SK-N-MC (cell line): Measurements from ENCODE around the gene MANBA.

Experiments used
- DNase-seq: peaks from one replicate; pipeline ENCODE4 v3.0.0-alpha.2; 2011; ENCODE audit warnings: low read depth, low spot score
- H3K27ac ChIP-seq: fragments of 200-600 bp; sonication (generic); 2 replicates; pipeline ENCODE4 v1.5.1; 2016; ENCODE audit warnings: mixed run types
- H3K36me3 ChIP-seq: fragments of 200-600 bp; sonication (generic); 2 replicates; pipeline ENCODE4 v1.6.1; 2017; ENCODE audit warnings: antibody characterized with exemption, low read length, mixed read lengths; ENCODE audit not compliant: insufficient read depth
- H3K4me3 ChIP-seq: fragments of 200-600 bp; sonication (generic); 2 replicates; pipeline ENCODE4 v1.5.1; 2016
- H3K9ac ChIP-seq: fragments of 200-600 bp; sonication (generic); 2 replicates; pipeline ENCODE4 v1.8.0; 2017; ENCODE audit warnings: mixed run types, mixed read lengths; ENCODE audit not compliant: insufficient read length
- H3K9me3 ChIP-seq: fragments of 200-600 bp; sonication (generic); 2 replicates; pipeline ENCODE4 v1.6.1; 2017; ENCODE audit warnings: low read depth, mild to moderate bottlenecking, antibody characterized with exemption, low read length, moderate library complexity, mixed read lengths
- EZH2 ChIP-seq: fragments of 200-600 bp; sonication (generic); IDR thresholded peaks from one replicate; pipeline ENCODE4 v1.6.1; 2017; ENCODE audit warnings: antibody characterized with exemption
- FOXP2 ChIP-seq: optimal IDR thresholded peaks from 2 replicates; pipeline ENCODE3; 2011; ENCODE audit warnings: mild to moderate bottlenecking, moderate library complexity; ENCODE audit not compliant: insufficient read depth; ENCODE audit errors: extremely low read length, control extremely low read depth
- POLR2AphosphoS5 ChIP-seq: IDR thresholded peaks from 2 replicates; pipeline ENCODE4 v1.6.1; 2012; ENCODE audit warnings: mild to moderate bottlenecking, low read depth, low read length, borderline replicate concordance

Gene MANBA

GRCh38 chr4:102608190-102608589 lies 152.6 kb downstream of the MANBA start:
- TF ChIP-seq FOXP2 (no peak), EZH2 (no peak), POLR2AphosphoS5 (no peak)
- no peaks in the 10 kb centered on the region; the same call in 1 of the 2 replicates for H3K36me3 ChIP-seq

GRCh38 chr4:102606846-102607450 lies 153.8 kb downstream of the MANBA start:
- Histone ChIP-seq H3K9ac (no peak overlapping the region), H3K36me3 (no peaks in the 10 kb centered on the region; the same call in 1 of the 2 replicates), H3K9me3 (no peaks in the 10 kb centered on the region), H3K4me3 (no peak overlapping the region), H3K27ac (no peak overlapping the region)
- DNase-seq, result no peak
- no peak for TF ChIP-seq FOXP2
- no peak for TF ChIP-seq POLR2AphosphoS5
- no peak for TF ChIP-seq EZH2

More at GRCh38 chr4:102608190-102608589, 152.6 kb downstream of the MANBA start:
- no peaks in the 10 kb centered on the region for H3K9me3 ChIP-seq
- no peak overlapping the region for H3K9ac ChIP-seq
- H3K27ac ChIP-seq, result no peak overlapping the region
- DNase-seq, result no peak
- H3K4me3 ChIP-seq, result no peak overlapping the region

- Histone ChIP-seq H3K4me3 (no peak overlapping the region), H3K27ac (no peak overlapping the region), H3K36me3 (no peaks in the 10 kb centered on the region; the same call in 1 of the 2 replicates), H3K9me3 (no peaks in the 10 kb centered on the region), H3K9ac (no peak overlapping the region)
- no peak for DNase-seq
- no peak for TF ChIP-seq FOXP2
- no peak for TF ChIP-seq POLR2AphosphoS5
- no peak for TF ChIP-seq EZH2
Observed at GRCh38 chr4:102606261-102606660, 154.5 kb downstream of the MANBA start.

- Histone ChIP-seq H3K27ac (no peak overlapping the region), H3K9me3 (no peaks in the 10 kb centered on the region), H3K36me3 (no peaks in the 10 kb centered on the region; the same call in 1 of the 2 replicates), H3K9ac (no peak overlapping the region), H3K4me3 (no peak overlapping the region)
- DNase-seq, result no peak
- TF ChIP-seq EZH2 (no peak), FOXP2 (no peak), POLR2AphosphoS5 (no peak)
Observed at GRCh38 chr4:102604222-102604940, 156.4 kb downstream of the MANBA start.

- no peak for DNase-seq
- Histone ChIP-seq H3K4me3 (no peak overlapping the region), H3K36me3 (no peaks in the 10 kb centered on the region; the same call in 1 of the 2 replicates), H3K27ac (no peak overlapping the region), H3K9me3 (no peaks in the 10 kb centered on the region), H3K9ac (no peak overlapping the region)
- TF ChIP-seq POLR2AphosphoS5, result no peak
- TF ChIP-seq EZH2, result no peak
- TF ChIP-seq FOXP2, result no peak
Observed at GRCh38 chr4:102601586-102602227, 159.1 kb downstream of the MANBA start.

- H3K9ac ChIP-seq, result no peak overlapping the region
- no peaks in the 10 kb centered on the region; the same call in 1 of the 2 replicates for H3K36me3 ChIP-seq
- no peak overlapping the region for H3K27ac ChIP-seq
- no peak overlapping the region for H3K4me3 ChIP-seq
- no peaks in the 10 kb centered on the region for H3K9me3 ChIP-seq
- TF ChIP-seq EZH2, result no peak
- TF ChIP-seq POLR2AphosphoS5, result no peak
- no peak for TF ChIP-seq FOXP2
- no peak for DNase-seq
Observed at GRCh38 chr4:102600689-102601088, 160.1 kb downstream of the MANBA start.

GRCh38 chr4:102599886-102600285 lies 160.9 kb downstream of the MANBA start:
- H3K9me3 ChIP-seq, result no peaks in the 10 kb centered on the region
- no peak overlapping the region for H3K27ac ChIP-seq
- no peaks in the 10 kb centered on the region; the same call in 1 of the 2 replicates for H3K36me3 ChIP-seq
- no peak for DNase-seq
- H3K4me3 ChIP-seq, result no peak overlapping the region
- no peak overlapping the region for H3K9ac ChIP-seq
- TF ChIP-seq FOXP2, result no peak
- no peak for TF ChIP-seq EZH2

GRCh38 chr4:102599455-102599854 lies 161.3 kb downstream of the MANBA start:
- no peak for DNase-seq
- Histone ChIP-seq H3K36me3 (no peaks in the 10 kb centered on the region; the same call in 1 of the 2 replicates), H3K27ac (no peak overlapping the region)

More at GRCh38 chr4:102599455-102599854, 161.3 kb downstream of the MANBA start:
- no peak overlapping the region for H3K4me3 ChIP-seq
- no peak overlapping the region for H3K9ac ChIP-seq
- no peaks in the 10 kb centered on the region for H3K9me3 ChIP-seq
- TF ChIP-seq POLR2AphosphoS5, result no peak
- TF ChIP-seq FOXP2, result no peak
- no peak for TF ChIP-seq EZH2
